ENCODE measurements around the gene GOLGA6D. TPM values are rescaled to one million over a fixed set of nuclear protein-coding genes. Genes with fewer than 3 reads are reported as not detected.
"Not testable (repeated sequence)": the region's sequence is repeated elsewhere in the genome, so short reads cannot be mapped to it uniquely, and the experiment has no call there.

GOLGA6D gene
- total RNA-seq, 4 donors from 2014 or later: not detected

- in situ Hi-C loops (cut with MboI; ENCODE audit: low sequenced_read_pairs in 4 of 4): no loop called here
Observed at GRCh38 chr15:75302318-75302717, 19.7 kb downstream of the GOLGA6D start.

GRCh38 chr15:75302753-75303152 lies 20.1 kb downstream of the GOLGA6D start:
- H3K4me3 ChIP-seq; in situ Hi-C loops (cut with MboI; ENCODE audit: low sequenced_read_pairs in 4 of 4); H3K36me3 ChIP-seq; DNase-seq; intact Hi-C loops (cut with DNase I; ENCODE audit: low total_unique reads); H3K9me3 ChIP-seq; H3K27ac ChIP-seq; ATAC-seq; H3K4me1 ChIP-seq: not testable (repeated sequence)
- H3K27me3 ChIP-seq: peaks cover under 1 to 14% (median 12%) of the 10 kb centered on the region in 3 donors

More at GRCh38 chr15:75302318-75302717, 19.7 kb downstream of the GOLGA6D start:
- Histone ChIP-seq H3K4me3 (no peak overlapping the region), H3K36me3 (no peaks in the 10 kb centered on the region), H3K27ac (no peak overlapping the region), H3K9me3 (no peaks in the 10 kb centered on the region), H3K4me1 (no peaks in the 10 kb centered on the region), H3K27me3 (peaks cover 0 to 13% (median 12%) of the 10 kb centered on the region in 3 donors)
- DNase-seq (no peak), ATAC-seq (no peak)
- intact Hi-C loops (cut with DNase I; ENCODE audit: low total_unique reads): no loop called here
- TF ChIP-seq CTCF (IDR thresholded peaks at IDR 0.05 in 4 of 5, conservative IDR thresholded peaks at IDR 0.05 in 1 of 5) (no peak), POLR2A (IDR thresholded peaks at IDR 0.05) (no peak)

DNA sequence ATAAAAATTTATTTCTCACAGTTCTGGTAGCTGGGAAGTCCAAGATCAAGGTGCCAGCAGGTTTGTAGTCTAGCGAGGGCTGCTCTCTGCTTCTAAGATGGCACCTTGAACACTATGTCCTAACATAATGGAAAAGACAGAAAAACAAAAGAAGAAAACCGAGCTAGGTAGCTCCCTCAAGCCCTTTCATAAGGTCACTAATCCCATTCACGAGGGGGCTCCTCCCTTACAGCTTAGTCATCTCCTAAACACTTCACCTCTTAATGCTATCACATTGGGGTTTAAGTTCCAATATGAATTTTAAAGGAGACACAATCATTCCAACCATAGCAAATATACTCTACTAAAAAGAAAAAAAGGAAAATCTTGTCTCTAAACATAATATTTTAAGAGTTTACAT lies 23.6 kb downstream of the GOLGA6D start:
- H3K4me1 ChIP-seq: no peaks in the 10 kb centered on the region
- no peak for ATAC-seq
- peaks cover 7 to 23% (median 16%) of the 10 kb centered on the region in 3 donors for H3K27me3 ChIP-seq
- no peak overlapping the region for H3K4me3 ChIP-seq
- no peak for DNase-seq
- intact Hi-C loops (cut with DNase I; ENCODE audit: low total_unique reads): no loop called here
- no peak overlapping the region for H3K27ac ChIP-seq
- no peaks in the 10 kb centered on the region for H3K9me3 ChIP-seq
- TF ChIP-seq POLR2A (IDR thresholded peaks at IDR 0.05): no peak
- no peak for TF ChIP-seq CTCF (IDR thresholded peaks at IDR 0.05 in 4 of 5, conservative IDR thresholded peaks at IDR 0.05 in 1 of 5)
- in situ Hi-C loops (cut with MboI; ENCODE audit: low sequenced_read_pairs in 4 of 4): no loop called here
- H3K36me3 ChIP-seq: no peaks in the 10 kb centered on the region

- H3K4me3 ChIP-seq: no peak overlapping the region
- DNase-seq (no peak), ATAC-seq (no peak)
- H3K27ac ChIP-seq: no peak overlapping the region
- no peaks in the 10 kb centered on the region for H3K4me1 ChIP-seq
- H3K36me3 ChIP-seq: no peaks in the 10 kb centered on the region
- TF ChIP-seq CTCF (IDR thresholded peaks at IDR 0.05 in 4 of 5, conservative IDR thresholded peaks at IDR 0.05 in 1 of 5) (no peak), POLR2A (IDR thresholded peaks at IDR 0.05) (no peak)
- peaks cover 7 to 23% (median 16%) of the 10 kb centered on the region in 3 donors for H3K27me3 ChIP-seq
- in situ Hi-C loops (cut with MboI; ENCODE audit: low sequenced_read_pairs in 4 of 4): no loop called here
- intact Hi-C loops (cut with DNase I; ENCODE audit: low total_unique reads): no loop called here
- no peaks in the 10 kb centered on the region for H3K9me3 ChIP-seq
Observed at GRCh38 chr15:75307778-75308390, 25.2 kb downstream of the GOLGA6D start.

GRCh38 chr15:75309711-75310110 lies 27.1 kb downstream of the GOLGA6D start:
- TF ChIP-seq CTCF (IDR thresholded peaks at IDR 0.05 in 4 of 5, conservative IDR thresholded peaks at IDR 0.05 in 1 of 5) (no peak), POLR2A (IDR thresholded peaks at IDR 0.05) (no peak)
- Histone ChIP-seq H3K9me3 (no peaks in the 10 kb centered on the region), H3K4me3 (no peak overlapping the region), H3K4me1 (no peaks in the 10 kb centered on the region), H3K36me3 (no peaks in the 10 kb centered on the region), H3K27ac (no peak overlapping the region), H3K27me3 (peaks cover 7 to 23% (median 13%) of the 10 kb centered on the region in 3 donors)
- ATAC-seq: no peak
- DNase-seq: no peak
- intact Hi-C loops (cut with DNase I; ENCODE audit: low total_unique reads) (no loop called here), in situ Hi-C loops (cut with MboI; ENCODE audit: low sequenced_read_pairs in 4 of 4) (no loop called here)

GRCh38 chr15:75312548-75312947 lies 29.9 kb downstream of the GOLGA6D start:
- H3K27me3 ChIP-seq; DNase-seq; H3K27ac ChIP-seq; H3K9me3 ChIP-seq; intact Hi-C loops (cut with DNase I; ENCODE audit: low total_unique reads); H3K4me1 ChIP-seq; H3K4me3 ChIP-seq; ATAC-seq; in situ Hi-C loops (cut with MboI; ENCODE audit: low sequenced_read_pairs in 4 of 4); H3K36me3 ChIP-seq: not testable (repeated sequence)
